Fibroblast of mammary gland (primary cell): ENCODE data around the gene CFAP251.

Experiments
- DNase-seq: peaks from one replicate; pipeline ENCODE4 v3.0.0-alpha.2; 2010; ENCODE audit warnings: low read depth
- H3K4me3 ChIP-seq: 2 replicates; pipeline ENCODE4 v1.5.1; 2011; ENCODE audit warnings: low read depth, mild to moderate bottlenecking, low read length, moderate library complexity; ENCODE audit not compliant: control insufficient read depth
- TF ChIP-seq, protein P1 (sequence below): conservative IDR thresholded peaks from 2 replicates; pipeline ENCODE4 v1.5.1; 2011; ENCODE audit warnings: low read depth, low read length, inconsistent platforms; ENCODE audit not compliant: control insufficient read depth, insufficient read depth

The CFAP251 gene

DNA sequence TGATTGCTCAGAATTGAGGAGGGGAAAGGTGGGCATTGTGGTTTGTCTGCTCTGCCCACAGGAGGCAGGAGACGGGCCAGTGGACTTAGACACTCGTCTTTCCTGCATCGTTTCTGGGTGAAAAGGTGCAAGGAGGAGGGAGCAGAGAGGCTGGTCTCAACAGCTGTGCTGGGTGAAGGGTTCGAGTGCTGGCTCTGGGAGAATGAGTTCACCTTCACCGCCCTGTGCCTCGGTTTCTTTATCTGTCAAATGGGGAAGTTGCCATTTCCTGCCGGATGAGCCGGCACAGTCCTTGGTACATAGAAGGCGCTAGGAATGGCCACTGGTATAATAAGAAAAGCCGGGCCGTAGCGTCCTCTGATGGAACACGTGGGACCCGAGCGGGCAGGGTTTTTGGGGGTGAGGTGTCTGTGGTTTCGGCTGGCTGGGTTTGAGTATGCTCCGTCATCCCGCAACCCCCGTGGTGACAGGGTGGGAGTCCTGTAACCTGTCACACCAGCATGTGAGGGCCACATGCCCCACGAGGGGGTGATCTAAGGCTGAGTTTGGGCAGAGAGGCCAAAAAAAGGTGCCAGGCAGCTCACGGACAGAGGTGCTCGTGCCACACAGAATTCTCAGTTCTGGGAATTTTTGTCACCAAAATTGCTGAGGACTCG is 110.6 kb downstream of the CFAP251 start:
- no peak overlapping the region for H3K4me3 ChIP-seq
- TF ChIP-seq, protein P1, sequence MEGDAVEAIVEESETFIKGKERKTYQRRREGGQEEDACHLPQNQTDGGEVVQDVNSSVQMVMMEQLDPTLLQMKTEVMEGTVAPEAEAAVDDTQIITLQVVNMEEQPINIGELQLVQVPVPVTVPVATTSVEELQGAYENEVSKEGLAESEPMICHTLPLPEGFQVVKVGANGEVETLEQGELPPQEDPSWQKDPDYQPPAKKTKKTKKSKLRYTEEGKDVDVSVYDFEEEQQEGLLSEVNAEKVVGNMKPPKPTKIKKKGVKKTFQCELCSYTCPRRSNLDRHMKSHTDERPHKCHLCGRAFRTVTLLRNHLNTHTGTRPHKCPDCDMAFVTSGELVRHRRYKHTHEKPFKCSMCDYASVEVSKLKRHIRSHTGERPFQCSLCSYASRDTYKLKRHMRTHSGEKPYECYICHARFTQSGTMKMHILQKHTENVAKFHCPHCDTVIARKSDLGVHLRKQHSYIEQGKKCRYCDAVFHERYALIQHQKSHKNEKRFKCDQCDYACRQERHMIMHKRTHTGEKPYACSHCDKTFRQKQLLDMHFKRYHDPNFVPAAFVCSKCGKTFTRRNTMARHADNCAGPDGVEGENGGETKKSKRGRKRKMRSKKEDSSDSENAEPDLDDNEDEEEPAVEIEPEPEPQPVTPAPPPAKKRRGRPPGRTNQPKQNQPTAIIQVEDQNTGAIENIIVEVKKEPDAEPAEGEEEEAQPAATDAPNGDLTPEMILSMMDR: no peak
- DNase-seq: no peak

DNA sequence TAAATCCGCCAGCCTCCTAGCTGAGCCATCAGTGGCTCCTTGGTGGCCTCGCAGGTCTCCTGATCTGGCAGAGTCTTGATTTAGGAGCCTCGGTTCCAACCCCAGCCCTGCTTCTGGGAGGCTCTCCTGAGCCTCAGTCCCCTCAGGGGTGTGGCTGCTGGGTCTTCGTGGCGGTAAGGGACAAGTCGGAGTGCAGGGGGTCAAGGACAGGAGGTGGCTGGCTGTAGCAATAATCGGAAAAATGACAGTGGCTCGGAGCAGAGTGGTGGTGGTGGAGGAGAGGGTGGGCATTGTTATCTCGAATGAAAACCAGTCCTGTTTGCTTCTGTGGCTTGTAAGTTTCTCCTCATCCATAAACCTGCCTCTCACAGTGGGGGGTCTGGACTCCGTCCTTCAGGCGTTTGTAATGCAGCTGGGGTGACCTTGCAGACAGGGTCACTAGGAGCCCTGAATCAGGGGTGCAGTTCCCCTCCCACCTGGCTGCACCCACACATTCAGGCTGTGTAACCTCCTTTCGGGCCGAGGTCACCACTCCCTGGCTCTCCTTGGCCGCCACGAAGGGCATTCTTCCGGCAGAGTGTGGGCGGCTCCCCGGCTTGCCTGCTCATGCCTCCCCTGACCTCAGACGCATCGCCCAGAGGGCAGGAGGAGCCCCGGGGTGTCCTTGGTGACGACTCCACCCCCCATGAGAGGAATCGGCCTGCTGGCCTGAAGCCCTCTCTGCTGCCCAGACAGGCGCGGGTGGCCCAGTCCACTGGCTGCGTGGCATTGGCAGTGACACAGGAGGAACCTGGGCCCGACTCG is 111.4 kb downstream of the CFAP251 start:
- H3K4me3 ChIP-seq: no peak overlapping the region
- DNase-seq: no peak
- TF ChIP-seq, protein P1: no peak

DNA sequence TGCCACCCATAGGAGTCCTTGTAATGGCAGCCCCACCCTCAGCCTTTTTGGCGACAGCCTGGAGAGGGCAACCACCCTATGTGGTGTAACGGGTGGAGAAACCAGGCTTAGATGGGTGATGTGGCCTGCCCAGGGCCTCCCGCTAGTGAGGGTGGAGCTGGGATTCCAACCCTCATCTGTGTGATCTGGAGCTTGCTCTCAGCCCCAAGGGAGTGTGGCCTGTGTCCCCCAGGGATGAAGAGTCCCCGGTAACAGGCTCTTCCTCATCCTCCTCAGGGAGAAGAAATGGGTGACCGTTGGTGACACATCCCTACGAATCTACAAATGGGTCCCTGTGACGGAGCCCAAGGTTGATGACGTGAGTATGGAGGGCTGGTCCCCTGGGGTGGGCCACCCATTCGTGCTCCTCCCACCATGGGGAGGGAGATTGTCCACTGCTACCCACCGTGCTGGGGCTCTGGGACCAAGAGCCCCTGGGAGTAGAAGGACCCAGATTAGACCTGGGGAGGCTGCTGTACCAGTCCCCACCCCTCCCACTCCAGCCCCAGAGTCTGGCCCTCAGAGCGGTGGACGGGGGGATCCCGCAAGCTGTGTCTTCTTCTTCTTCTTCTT is 112.1 kb downstream of the CFAP251 start:
- TF ChIP-seq, protein P1: no peak
- no peak overlapping the region for H3K4me3 ChIP-seq
- no peak for DNase-seq

DNA sequence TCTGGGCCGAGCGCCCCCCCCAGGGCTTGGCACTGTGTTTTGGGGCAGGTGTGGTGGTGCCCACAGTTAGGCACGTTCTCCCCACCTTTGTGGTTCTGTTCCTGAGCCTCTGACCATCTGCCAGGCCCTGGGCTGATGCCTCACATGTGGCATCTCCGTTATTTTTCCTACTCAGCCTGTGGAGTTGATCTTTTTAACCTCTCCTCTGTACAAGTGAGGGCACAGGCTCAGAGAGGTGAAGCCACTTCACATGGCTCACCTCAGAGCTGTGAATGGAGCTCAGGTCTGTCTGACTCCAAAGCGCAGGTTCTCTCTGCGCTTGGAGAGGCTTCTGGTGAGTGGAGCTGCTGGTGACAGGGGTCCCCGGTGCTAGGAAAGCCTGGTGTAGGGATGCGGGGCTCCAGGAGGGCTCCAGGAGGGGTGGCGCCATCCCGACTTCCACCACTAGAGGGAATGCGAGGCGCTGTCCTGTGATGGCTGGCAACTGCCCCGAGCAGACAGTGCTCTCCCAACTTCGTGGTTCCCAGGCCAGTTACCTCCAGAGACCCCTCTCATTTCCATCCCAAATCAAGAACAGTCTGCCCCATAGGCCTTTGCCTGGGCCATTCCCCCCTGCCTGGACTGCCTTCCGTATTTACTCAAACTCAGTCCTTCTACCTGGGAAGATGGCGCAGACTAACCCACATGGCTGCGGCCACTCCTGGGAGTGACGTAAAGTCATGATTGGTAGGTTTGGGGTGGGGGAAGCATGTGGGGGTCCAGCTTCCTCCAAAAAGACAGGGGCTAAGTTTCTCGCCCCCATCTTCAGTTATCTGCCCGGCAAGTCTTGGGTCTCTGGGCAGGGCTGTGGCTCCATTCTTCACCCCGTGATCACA is 113.2 kb downstream of the CFAP251 start:
- no peak overlapping the region for H3K4me3 ChIP-seq
- peak; percentile 31 for DNase-seq
- TF ChIP-seq, protein P1: peak; percentile 70

DNA sequence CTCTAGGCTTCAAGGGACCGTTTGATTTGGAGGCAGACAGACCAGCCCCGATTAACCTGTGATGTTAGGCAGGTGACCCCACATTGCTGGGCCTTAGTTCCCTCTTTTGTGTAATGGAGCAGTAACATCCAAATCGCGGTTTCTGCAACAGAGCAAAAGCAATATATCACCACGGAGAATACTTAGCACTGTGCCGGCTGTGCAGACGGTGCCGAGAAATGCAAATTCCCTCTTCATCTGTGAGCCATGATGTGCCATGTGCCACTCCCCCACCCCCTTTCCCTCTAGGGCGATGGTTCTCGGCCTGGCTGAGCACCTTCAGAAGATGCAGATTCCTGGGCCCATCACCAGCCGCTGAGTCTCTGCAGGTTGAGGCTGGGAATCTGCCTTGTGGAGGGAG is 114.2 kb downstream of the CFAP251 start:
- TF ChIP-seq, protein P1: no peak
- H3K4me3 ChIP-seq: no peak overlapping the region
- no peak for DNase-seq

DNA sequence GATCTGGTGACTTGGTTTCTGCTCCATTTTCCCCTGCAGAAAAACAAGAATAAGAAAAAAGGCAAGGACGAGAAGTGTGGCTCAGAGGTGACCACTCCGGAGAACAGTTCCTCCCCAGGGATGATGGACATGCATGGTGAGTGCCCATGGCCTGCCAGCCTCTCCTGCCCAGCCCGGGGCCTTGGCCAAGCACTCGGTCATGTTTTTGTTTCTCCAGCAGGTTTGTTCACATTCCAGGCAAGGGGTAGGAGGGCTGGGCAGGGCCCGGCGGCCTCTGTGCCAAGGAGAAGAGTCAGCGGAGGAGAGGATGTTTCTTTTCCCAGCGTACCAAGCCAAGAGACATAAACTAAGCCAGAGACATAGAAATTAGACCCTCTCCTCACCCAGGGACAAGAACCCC is 116.9 kb downstream of the CFAP251 start:
- TF ChIP-seq, protein P1: no peak
- DNase-seq: no peak
- no peak overlapping the region for H3K4me3 ChIP-seq
